ENCODE measurements around the gene SLIT3.

Gene SLIT3

DNA sequence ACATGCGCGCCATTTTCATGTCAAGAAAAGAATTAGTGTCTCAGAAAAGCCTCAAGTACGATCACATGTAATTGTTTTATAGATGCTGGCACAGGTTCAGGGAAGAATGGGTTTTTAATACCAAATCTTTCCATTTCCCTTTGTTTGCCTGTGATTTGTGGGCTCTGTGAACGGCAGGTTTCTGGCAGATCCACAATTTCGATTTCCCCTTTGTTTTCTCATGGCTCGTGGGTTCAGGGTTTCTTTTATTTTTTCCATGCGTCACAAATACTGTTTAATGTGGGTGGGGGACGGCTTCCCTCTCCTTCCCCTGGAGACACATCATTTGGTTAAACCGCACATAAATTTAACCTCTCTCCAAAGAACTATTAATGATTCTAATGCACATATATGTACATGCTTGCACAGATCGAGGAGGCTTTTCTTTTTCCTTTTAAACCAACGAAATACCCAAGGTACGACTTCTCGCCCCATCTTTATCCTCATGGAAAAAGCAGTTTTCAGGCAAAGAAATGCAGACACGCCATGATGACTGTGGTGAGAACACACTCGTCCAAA is 195.9 kb downstream of the SLIT3 start:
- no peak for DNase-seq (ENCODE audit: low read depth)
- TF ChIP-seq, protein P1, sequence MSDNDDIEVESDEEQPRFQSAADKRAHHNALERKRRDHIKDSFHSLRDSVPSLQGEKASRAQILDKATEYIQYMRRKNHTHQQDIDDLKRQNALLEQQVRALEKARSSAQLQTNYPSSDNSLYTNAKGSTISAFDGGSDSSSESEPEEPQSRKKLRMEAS (IDR thresholded peaks at IDR 0.05; ENCODE audit: low read depth, low read length): no peak
- TF ChIP-seq POLR2A (IDR thresholded peaks at IDR 0.05; ENCODE audit: extremely low read depth, insufficient read length) (no peak), MYC (IDR thresholded peaks at IDR 0.05; ENCODE audit: low read depth, low read length) (no peak), CTCF (IDR thresholded peaks at IDR 0.05; ENCODE audit: low read depth, low read length) (no peak)
- no peak overlapping the region for H3K4me3 ChIP-seq (ENCODE audit: low read depth, low read length)

DNA sequence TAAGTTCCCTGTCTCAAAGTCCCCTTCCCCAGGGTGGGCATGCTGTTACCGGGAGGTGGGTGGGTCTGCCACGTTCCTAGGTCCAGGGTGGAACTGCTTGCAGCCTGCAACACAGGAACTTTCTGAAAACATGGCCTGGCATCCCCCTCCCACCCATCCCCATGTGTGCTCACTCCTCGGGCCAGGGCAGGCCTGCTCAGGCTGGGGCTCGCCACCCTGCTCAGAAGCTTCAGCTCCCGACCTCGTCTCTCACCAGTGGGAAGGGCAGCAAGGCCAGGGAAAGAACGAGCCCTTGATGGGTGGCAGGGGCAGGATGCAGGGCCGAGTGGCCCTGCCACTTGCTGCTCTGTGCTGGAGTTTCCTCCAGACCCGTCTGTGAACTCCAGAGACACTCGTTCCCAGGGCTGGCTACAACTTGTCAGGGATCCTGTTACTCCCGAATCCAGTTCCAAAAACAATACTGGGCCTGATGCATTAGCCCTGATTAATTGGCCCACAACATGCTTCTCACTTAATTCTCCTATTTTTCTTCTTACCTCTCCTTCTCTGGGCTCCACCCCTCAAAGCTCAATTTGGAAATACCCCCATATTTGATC is 197.3 kb downstream of the SLIT3 start:
- DNase-seq (ENCODE audit: low read depth): no peak
- H3K4me3 ChIP-seq (ENCODE audit: low read depth, low read length): no peak overlapping the region
- TF ChIP-seq POLR2A (IDR thresholded peaks at IDR 0.05; ENCODE audit: extremely low read depth, insufficient read length): no peak
- TF ChIP-seq, protein P1 (IDR thresholded peaks at IDR 0.05; ENCODE audit: low read depth, low read length): no peak
- TF ChIP-seq CTCF (IDR thresholded peaks at IDR 0.05; ENCODE audit: low read depth, low read length): no peak
- no peak for TF ChIP-seq MYC (IDR thresholded peaks at IDR 0.05; ENCODE audit: low read depth, low read length)

DNA sequence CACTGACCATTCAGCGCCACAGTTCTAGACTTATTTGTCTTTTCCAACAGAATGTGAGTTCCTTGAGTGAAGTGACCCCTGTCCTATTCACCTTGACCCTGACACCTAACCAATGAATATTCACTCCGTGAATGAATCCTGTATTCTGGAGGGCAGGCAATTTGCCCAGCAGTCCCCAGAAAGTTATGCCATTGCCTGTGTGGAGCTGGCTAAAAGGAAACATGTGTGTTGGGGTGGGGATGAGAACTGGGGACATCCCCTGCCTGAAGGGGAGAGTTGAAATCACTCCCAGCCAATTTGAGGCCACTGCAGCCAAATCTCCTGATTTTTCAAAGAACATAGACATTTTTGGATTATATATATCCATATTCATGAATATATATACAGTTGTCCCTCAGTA is 199.0 kb downstream of the SLIT3 start:
- no peak for DNase-seq (ENCODE audit: low read depth)
- no peak overlapping the region for H3K4me3 ChIP-seq (ENCODE audit: low read depth, low read length)
- TF ChIP-seq MYC (IDR thresholded peaks at IDR 0.05; ENCODE audit: low read depth, low read length) (no peak), CTCF (IDR thresholded peaks at IDR 0.05; ENCODE audit: low read depth, low read length) (no peak), POLR2A (IDR thresholded peaks at IDR 0.05; ENCODE audit: extremely low read depth, insufficient read length) (no peak)
- TF ChIP-seq, protein P1 (IDR thresholded peaks at IDR 0.05; ENCODE audit: low read depth, low read length): no peak

DNA sequence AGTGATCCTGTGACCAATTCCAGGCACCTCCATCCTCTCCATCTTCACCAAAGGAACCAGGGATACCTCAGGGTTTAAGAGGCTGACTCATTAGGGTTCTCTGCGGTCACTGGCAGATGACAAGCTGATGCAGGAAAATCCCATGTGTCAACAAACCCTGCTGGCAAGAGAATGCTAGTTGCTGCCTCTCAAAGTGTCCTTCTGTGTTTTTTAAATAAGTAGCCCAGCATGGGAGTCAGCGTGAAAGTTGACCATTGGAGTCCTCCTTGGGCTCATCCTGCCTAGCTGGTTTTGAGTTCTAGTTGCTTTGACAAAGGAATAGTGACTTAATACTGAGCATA is 200.2 kb downstream of the SLIT3 start:
- no peak for DNase-seq (ENCODE audit: low read depth)
- no peak for TF ChIP-seq MYC (IDR thresholded peaks at IDR 0.05; ENCODE audit: low read depth, low read length)

GRCh38 chr5:169099801-169100734 is 200.9 kb downstream of the SLIT3 start:
- no peak overlapping the region for H3K4me3 ChIP-seq (ENCODE audit: low read depth, low read length)
- TF ChIP-seq CTCF (IDR thresholded peaks at IDR 0.05; ENCODE audit: low read depth, low read length): no peak
- TF ChIP-seq, protein P1 (IDR thresholded peaks at IDR 0.05; ENCODE audit: low read depth, low read length): no peak
- TF ChIP-seq MYC (IDR thresholded peaks at IDR 0.05; ENCODE audit: low read depth, low read length): no peak
- no peak for TF ChIP-seq POLR2A (IDR thresholded peaks at IDR 0.05; ENCODE audit: extremely low read depth, insufficient read length)
- no peak for DNase-seq (ENCODE audit: low read depth)

More for the DNA sequence above, 200.2 kb downstream of the SLIT3 start:
- no peak overlapping the region for H3K4me3 ChIP-seq (ENCODE audit: low read depth, low read length)

Measured in NB4 (cell line).